PC-3 (cell line): ENCODE data around the gene CDK5RAP2. TPM values are rescaled to one million over a fixed set of nuclear protein-coding genes. Genes with fewer than 3 reads are reported as not detected.

Experiments used
- ATAC-seq: fragments of 200-7000 bp; cut with Tn5 transposase; 2 replicates; pipeline ENCODE4 v1.9.1; 2020; ENCODE audit warnings: mild to moderate bottlenecking, moderate library complexity
- BruUV-seq: library from RNA; stranded (reverse); fragments of 400-500 nt; replicated peaks from 2 replicates; lab custom pipeline; 2021; lab: Mats Ljungman, UMichigan
- CTCF ChIA-PET: fragments of 300-600 bp; sonication (Branson Sonifier 250); formaldehyde crosslinking; loops from one replicate; lab custom pipeline; 2022; ENCODE audit warnings: antibody characterized with exemption; lab: Charles Lee
- POLR2A ChIA-PET: fragments of 300-600 bp; sonication (Branson Sonifier 250); formaldehyde crosslinking; loops from one replicate; lab custom pipeline; 2022; ENCODE audit warnings: antibody characterized with exemption; ENCODE audit not compliant: unreplicated experiment; lab: Charles Lee
- DNase-seq: peaks from one replicate; pipeline ENCODE4 v3.0.0-alpha.2; 2015
- H2AFZ ChIP-seq: fragments of 300-600 bp; sonication (generic); 2 replicates; pipeline ENCODE4 v1.6.0; 2016; ENCODE audit warnings: antibody characterized with exemption, low read length
- H3F3A ChIP-seq: fragments of 300-600 bp; sonication (generic); one replicate; pipeline ENCODE4 v1.6.0; 2017; ENCODE audit warnings: antibody characterized with exemption, low read length, control low read depth, mild to moderate bottlenecking; ENCODE audit not compliant: unreplicated experiment
- H3K27ac ChIP-seq: fragments of 300-600 bp; sonication (generic); 2 replicates; pipeline ENCODE4 v1.5.1; 2016; ENCODE audit warnings: mild to moderate bottlenecking, low read length
- H3K27me3 ChIP-seq: fragments of 300-600 bp; sonication (generic); 2 replicates; pipeline ENCODE4 v1.6.1; 2016; ENCODE audit warnings: low read length, mixed read lengths
- H3K36me3 ChIP-seq: fragments of 300-600 bp; sonication (generic); 2 replicates; pipeline ENCODE4 v1.6.1; 2016; ENCODE audit warnings: low read depth, mixed run types, low read length, mixed read lengths
- H3K4me1 ChIP-seq: fragments of 300-600 bp; sonication (generic); 2 replicates; pipeline ENCODE4 v1.5.1; 2016; ENCODE audit warnings: low read length; ENCODE audit not compliant: insufficient read depth
- H3K4me2 ChIP-seq: fragments of 300-600 bp; sonication (generic); 2 replicates; pipeline ENCODE4 v1.6.0; 2016; ENCODE audit warnings: low read length
- H3K4me3 ChIP-seq: fragments of 300-600 bp; sonication (generic); 2 replicates; pipeline ENCODE4 v1.5.1; 2016; ENCODE audit warnings: mild to moderate bottlenecking, low read length, mixed read lengths
- H3K79me2 ChIP-seq: fragments of 300-600 bp; sonication (generic); 2 replicates; pipeline ENCODE4 v1.6.1; 2017; ENCODE audit warnings: low read length, mixed read lengths
- H3K9ac ChIP-seq: fragments of 300-600 bp; sonication (generic); 2 replicates; pipeline ENCODE4 v1.6.0; 2016; ENCODE audit warnings: mild to moderate bottlenecking, low read length
- H3K9me2 ChIP-seq: fragments of 300-600 bp; sonication (generic); replicated peaks from 2 replicates; pipeline ENCODE4 v1.6.1; 2016; ENCODE audit warnings: mixed run types, low read length, mixed read lengths
- H3K9me3 ChIP-seq: fragments of 300-600 bp; sonication (generic); 2 replicates; pipeline ENCODE4 v1.6.1; 2016; ENCODE audit warnings: low read length, mixed read lengths
- H4K20me1 ChIP-seq: fragments of 300-600 bp; sonication (generic); 2 replicates; pipeline ENCODE4 v1.6.1; 2016; ENCODE audit warnings: low read length, mixed read lengths
- CTCF ChIP-seq: fragments of 300-600 bp; sonication (generic); conservative IDR thresholded peaks from 2 replicates; pipeline ENCODE4 v1.5.1; 2017; ENCODE audit warnings: antibody characterized with exemption, low read depth, mild to moderate bottlenecking, low read length
- EZH2 ChIP-seq: fragments of 300-600 bp; sonication (generic); IDR thresholded peaks from one replicate; pipeline ENCODE4 v1.6.1; 2017; ENCODE audit warnings: antibody characterized with exemption, mild to moderate bottlenecking, low read length; ENCODE audit not compliant: unreplicated experiment
- EZH2phosphoT487 ChIP-seq: fragments of 300-600 bp; sonication (generic); IDR thresholded peaks from 2 replicates; pipeline ENCODE4 v1.6.1; 2018; ENCODE audit warnings: mild to moderate bottlenecking, antibody characterized with exemption, low read length, borderline replicate concordance
- intact Hi-C: fragments of 100-400 bp; cut with micrococcal nuclease; formaldehyde crosslinking; loops from 2 replicates; pipeline ENCODE4 v1.9.0; 2023
- total RNA-seq: library from RNA; depleted of rRNA; stranded (reverse); fragments of >200 nt; gene quantifications from 2 replicates; pipeline ENCODE4 v1.2.3, GENCODE V29; 2014

Gene CDK5RAP2
- total RNA-seq, 1 experiment from 2014 or later: 37.4 TPM

DNA sequence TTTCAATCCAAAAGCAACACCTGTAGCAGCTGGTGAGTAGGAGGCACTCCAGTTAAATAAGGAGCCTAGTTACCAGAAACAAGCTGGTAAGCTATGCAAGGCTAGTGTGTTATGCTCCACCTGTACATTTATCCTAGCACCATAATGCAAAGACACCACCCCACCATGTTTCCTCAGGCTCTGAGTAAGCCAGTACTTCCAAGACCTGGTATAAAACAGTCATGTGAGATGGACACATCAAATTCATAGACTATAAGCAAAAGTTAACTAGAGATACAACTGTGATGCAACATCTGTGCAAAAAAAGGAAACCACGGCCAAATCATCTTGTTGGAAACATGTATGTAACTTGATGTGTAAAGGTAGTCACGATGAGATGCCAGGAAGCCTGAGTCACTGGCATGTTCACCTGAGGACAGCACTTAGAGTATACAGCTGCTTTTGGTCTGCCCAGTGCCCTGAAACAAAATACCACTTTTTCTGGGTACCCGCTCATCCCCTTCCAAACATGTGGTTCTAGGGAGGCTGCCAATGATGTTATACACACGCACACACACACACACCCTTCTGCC, 66.1 kb downstream of the CDK5RAP2 start:
- no peaks in the 10 kb centered on the region for H3F3A ChIP-seq
- ChIA-PET CTCF (no interaction called here), POLR2A (no interaction called here)
- H3K9me2 ChIP-seq: no peaks in the 10 kb centered on the region
- H3K9ac ChIP-seq: no peak overlapping the region
- H3K4me2 ChIP-seq: no peak overlapping the region
- no peak overlapping the region for H3K4me3 ChIP-seq
- DNase-seq: no peak
- H3K27me3 ChIP-seq: no peaks in the 10 kb centered on the region
- intact Hi-C loops: no loop called here
- H2AFZ ChIP-seq: no peak overlapping the region
- H3K9me3 ChIP-seq: no peaks in the 10 kb centered on the region
- H3K4me1 ChIP-seq: no peaks in the 10 kb centered on the region
- no peaks in the 10 kb centered on the region for H4K20me1 ChIP-seq
- peaks cover 15% of the 10 kb centered on the region for H3K36me3 ChIP-seq
- TF ChIP-seq EZH2: no peak
- no peak for TF ChIP-seq CTCF
- no peak for TF ChIP-seq EZH2phosphoT487
- H3K79me2 ChIP-seq: no peaks in the 10 kb centered on the region
- BruUV-seq: no TSS peak
- H3K27ac ChIP-seq: no peak overlapping the region
- ATAC-seq: no peak

GRCh38 chr9:120510816-120511215, 69.2 kb downstream of the CDK5RAP2 start:
- no peaks in the 10 kb centered on the region for H3K4me1 ChIP-seq
- ATAC-seq: no peak
- no peaks in the 10 kb centered on the region for H3K27me3 ChIP-seq
- intact Hi-C loops: no loop called here
- H3K9ac ChIP-seq: no peak overlapping the region
- no peak overlapping the region for H3K4me3 ChIP-seq
- CTCF ChIA-PET: no interaction called here
- no peaks in the 10 kb centered on the region for H3K9me3 ChIP-seq
- BruUV-seq: no TSS peak
- H3K79me2 ChIP-seq: no peaks in the 10 kb centered on the region
- H3K4me2 ChIP-seq: no peak overlapping the region
- no peak for DNase-seq
- POLR2A ChIA-PET: no interaction called here
- H3F3A ChIP-seq: no peaks in the 10 kb centered on the region
- H2AFZ ChIP-seq: no peak overlapping the region
- H3K9me2 ChIP-seq: no peaks in the 10 kb centered on the region
- H3K27ac ChIP-seq: no peak overlapping the region
- TF ChIP-seq EZH2phosphoT487 (no peak), EZH2 (no peak), CTCF (no peak)
- H3K36me3 ChIP-seq: peaks cover 22% of the 10 kb centered on the region
- no peaks in the 10 kb centered on the region for H4K20me1 ChIP-seq

GRCh38 chr9:120507936-120508510, 71.9 kb downstream of the CDK5RAP2 start:
- Histone ChIP-seq H3K9me2 (no peaks in the 10 kb centered on the region), H3K9ac (no peak overlapping the region), H3K27me3 (no peaks in the 10 kb centered on the region), H3K4me3 (no peak overlapping the region), H2AFZ (no peak overlapping the region), H3K9me3 (no peaks in the 10 kb centered on the region), H3K36me3 (peaks cover 18% of the 10 kb centered on the region), H3K4me2 (no peak overlapping the region), H3K4me1 (no peaks in the 10 kb centered on the region), H4K20me1 (no peaks in the 10 kb centered on the region), H3K27ac (no peak overlapping the region), H3K79me2 (no peaks in the 10 kb centered on the region), H3F3A (no peaks in the 10 kb centered on the region)
- intact Hi-C loops: no loop called here
- BruUV-seq: no TSS peak
- DNase-seq: no peak
- ChIA-PET POLR2A (no interaction called here), CTCF (no interaction called here)
- no peak for ATAC-seq
- TF ChIP-seq CTCF (no peak), EZH2phosphoT487 (no peak), EZH2 (no peak)
